Activated naive CD4-positive, alpha-beta T cell treated with Interleukin-2 at 50 U/mL for 16 hours (primary cell): ENCODE data around the gene ARFGEF3.
"Not testable (repeated sequence)": the region's sequence is repeated elsewhere in the genome, so short reads cannot be mapped to it uniquely, and the experiment has no call there.

Experiments
- DNase-seq: peaks from one replicate; pipeline ENCODE4 v3.0.0-alpha.2; 2020

Gene ARFGEF3

GRCh38 chr6:138175596-138175995 lies 13.9 kb downstream of the ARFGEF3 start:
- no peak for DNase-seq

- DNase-seq: no peak
These were observed 15.0 kb downstream of the ARFGEF3 start for GRCh38 chr6:138176652-138177232.

- no peak for DNase-seq
These were observed 21.4 kb downstream of the ARFGEF3 start for GRCh38 chr6:138182939-138183789.

- DNase-seq: no peak
These were observed 22.0 kb downstream of the ARFGEF3 start for GRCh38 chr6:138183790-138184134.

- DNase-seq: no peak
These were observed 22.5 kb downstream of the ARFGEF3 start for GRCh38 chr6:138184230-138184629.

- no peak for DNase-seq
These were observed 25.4 kb downstream of the ARFGEF3 start for GRCh38 chr6:138187156-138187555.

- no peak for DNase-seq
These were observed 26.7 kb downstream of the ARFGEF3 start for GRCh38 chr6:138188278-138188941.

- DNase-seq: no peak
These were observed 32.5 kb downstream of the ARFGEF3 start for GRCh38 chr6:138194287-138194686.

- no peak for DNase-seq
These were observed 34.5 kb downstream of the ARFGEF3 start for GRCh38 chr6:138196122-138196738.

GRCh38 chr6:138197570-138197969 lies 35.8 kb downstream of the ARFGEF3 start:
- DNase-seq: no peak

GRCh38 chr6:138198430-138199091 lies 36.8 kb downstream of the ARFGEF3 start:
- no peak for DNase-seq

GRCh38 chr6:138201836-138202235 lies 40.1 kb downstream of the ARFGEF3 start:
- no peak for DNase-seq

GRCh38 chr6:138203315-138203714 lies 41.6 kb downstream of the ARFGEF3 start:
- no peak for DNase-seq

- no peak for DNase-seq
These were observed 42.6 kb downstream of the ARFGEF3 start for GRCh38 chr6:138204303-138204702.

- no peak for DNase-seq
These were observed 43.1 kb downstream of the ARFGEF3 start for GRCh38 chr6:138204792-138205384.

- DNase-seq: no peak
These were observed 43.8 kb downstream of the ARFGEF3 start for GRCh38 chr6:138205437-138206094.

GRCh38 chr6:138206862-138207261 lies 45.1 kb downstream of the ARFGEF3 start:
- no peak for DNase-seq

- DNase-seq: no peak
These were observed 49.4 kb downstream of the ARFGEF3 start for GRCh38 chr6:138211048-138211581.

GRCh38 chr6:138211601-138212000 lies 49.9 kb downstream of the ARFGEF3 start:
- DNase-seq: no peak

- not testable (repeated sequence) for DNase-seq
These were observed 50.8 kb downstream of the ARFGEF3 start for GRCh38 chr6:138212530-138212929.

- no peak for DNase-seq
These were observed 53.5 kb downstream of the ARFGEF3 start for GRCh38 chr6:138215093-138215782.
